ENCODE results near the gene ZNF827. TPM values are rescaled to one million over a fixed set of nuclear protein-coding genes. Genes with fewer than 3 reads are reported as not detected.

ZNF827 gene
- total and polyA plus RNA-seq, 2 of the 13 experiments (the other 11 are each of a cell fraction or from before 2014, with no cell fraction given): 2.8 TPM

DNA sequence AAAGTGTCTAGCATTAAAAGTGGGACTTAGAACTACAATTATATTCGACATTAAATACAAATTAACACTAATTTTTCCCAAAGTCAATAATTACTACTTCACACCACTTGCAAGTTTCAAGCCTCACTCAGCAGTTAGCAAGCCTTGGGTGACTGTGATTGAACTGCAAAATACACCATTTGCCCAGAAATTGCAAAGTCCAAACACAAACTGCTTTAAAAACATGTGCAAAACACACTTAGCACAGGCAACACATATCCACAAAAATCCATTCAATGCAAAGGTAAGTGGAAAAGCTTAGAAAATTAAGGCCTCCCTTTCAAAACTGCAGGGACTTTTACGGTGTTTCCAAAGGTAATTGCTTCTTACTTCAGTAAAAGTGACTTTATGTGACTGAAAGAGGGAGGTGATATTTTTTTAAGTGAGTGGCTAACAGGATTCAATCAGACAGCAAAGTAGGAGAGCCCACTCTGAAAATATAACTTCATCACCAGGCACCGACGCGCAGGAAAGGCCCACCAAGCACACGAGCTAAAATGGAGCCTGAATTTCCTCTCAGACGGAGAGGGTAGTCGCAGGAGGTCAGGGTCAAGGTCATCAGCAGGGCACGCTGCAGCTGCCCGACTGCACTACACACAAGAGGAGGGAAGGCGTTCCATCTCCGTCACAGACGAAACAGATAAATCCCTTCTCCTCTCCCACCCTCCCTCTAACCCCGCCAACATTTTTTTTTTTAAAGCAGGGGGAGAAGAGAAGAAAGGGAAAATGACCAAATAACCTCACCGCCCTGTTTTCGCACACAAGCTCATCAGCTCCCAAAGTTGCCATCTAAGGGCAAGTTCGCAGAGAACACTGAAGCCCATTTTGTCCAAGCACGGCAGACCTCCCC is 3.1 kb downstream of the ZNF827 start:
- Histone ChIP-seq H3K36me3 (replicated peaks in 1 of 2; ENCODE audit: control insufficient read depth in 1 of 2, insufficient read depth in 2 of 2, low read length in 2 of 2) (no peaks in the 10 kb centered on the region), H3K4me2 (ENCODE audit: low read depth, low read length) (peak overlapping the region; percentile 75)
- TF ChIP-seq, protein P1, sequence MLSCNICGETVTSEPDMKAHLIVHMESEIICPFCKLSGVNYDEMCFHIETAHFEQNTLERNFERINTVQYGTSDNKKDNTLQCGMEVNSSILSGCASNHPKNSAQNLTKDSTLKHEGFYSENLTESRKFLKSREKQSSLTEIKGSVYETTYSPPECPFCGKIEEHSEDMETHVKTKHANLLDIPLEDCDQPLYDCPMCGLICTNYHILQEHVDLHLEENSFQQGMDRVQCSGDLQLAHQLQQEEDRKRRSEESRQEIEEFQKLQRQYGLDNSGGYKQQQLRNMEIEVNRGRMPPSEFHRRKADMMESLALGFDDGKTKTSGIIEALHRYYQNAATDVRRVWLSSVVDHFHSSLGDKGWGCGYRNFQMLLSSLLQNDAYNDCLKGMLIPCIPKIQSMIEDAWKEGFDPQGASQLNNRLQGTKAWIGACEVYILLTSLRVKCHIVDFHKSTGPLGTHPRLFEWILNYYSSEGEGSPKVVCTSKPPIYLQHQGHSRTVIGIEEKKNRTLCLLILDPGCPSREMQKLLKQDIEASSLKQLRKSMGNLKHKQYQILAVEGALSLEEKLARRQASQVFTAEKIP (CRISPR knock-in tag; IDR thresholded peaks at IDR 0.05; ENCODE audit: borderline replicate concordance): no peak
- TF ChIP-seq SPEN (CRISPR knock-in tag; IDR thresholded peaks at IDR 0.05; ENCODE audit: low read depth) (no peak), RXRB (CRISPR knock-in tag; IDR thresholded peaks at IDR 0.05; ENCODE audit: borderline replicate concordance) (peak; percentile 55; the same call in 1 of the 2 replicates), PITX1 (CRISPR knock-in tag; IDR thresholded peaks at IDR 0.05) (0 out of 2 replicates have a peak, but pooled peaks have one; percentile 11), TSC22D2 (CRISPR knock-in tag; IDR thresholded peaks at IDR 0.05; ENCODE audit: borderline replicate concordance) (no peak), ZNF781 (CRISPR knock-in tag; IDR thresholded peaks at IDR 0.05; ENCODE audit: borderline replicate concordance, not compliant biosample characterization) (no peak)
- TF ChIP-seq, protein P2, sequence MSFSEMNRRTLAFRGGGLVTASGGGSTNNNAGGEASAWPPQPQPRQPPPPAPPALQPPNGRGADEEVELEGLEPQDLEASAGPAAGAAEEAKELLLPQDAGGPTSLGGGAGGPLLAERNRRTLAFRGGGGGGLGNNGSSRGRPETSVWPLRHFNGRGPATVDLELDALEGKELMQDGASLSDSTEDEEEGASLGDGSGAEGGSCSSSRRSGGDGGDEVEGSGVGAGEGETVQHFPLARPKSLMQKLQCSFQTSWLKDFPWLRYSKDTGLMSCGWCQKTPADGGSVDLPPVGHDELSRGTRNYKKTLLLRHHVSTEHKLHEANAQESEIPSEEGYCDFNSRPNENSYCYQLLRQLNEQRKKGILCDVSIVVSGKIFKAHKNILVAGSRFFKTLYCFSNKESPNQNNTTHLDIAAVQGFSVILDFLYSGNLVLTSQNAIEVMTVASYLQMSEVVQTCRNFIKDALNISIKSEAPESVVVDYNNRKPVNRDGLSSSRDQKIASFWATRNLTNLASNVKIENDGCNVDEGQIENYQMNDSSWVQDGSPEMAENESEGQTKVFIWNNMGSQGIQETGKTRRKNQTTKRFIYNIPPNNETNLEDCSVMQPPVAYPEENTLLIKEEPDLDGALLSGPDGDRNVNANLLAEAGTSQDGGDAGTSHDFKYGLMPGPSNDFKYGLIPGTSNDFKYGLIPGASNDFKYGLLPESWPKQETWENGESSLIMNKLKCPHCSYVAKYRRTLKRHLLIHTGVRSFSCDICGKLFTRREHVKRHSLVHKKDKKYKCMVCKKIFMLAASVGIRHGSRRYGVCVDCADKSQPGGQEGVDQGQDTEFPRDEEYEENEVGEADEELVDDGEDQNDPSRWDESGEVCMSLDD (CRISPR knock-in tag; IDR thresholded peaks at IDR 0.05; ENCODE audit: borderline replicate concordance): no peak
- TF ChIP-seq, protein P3, sequence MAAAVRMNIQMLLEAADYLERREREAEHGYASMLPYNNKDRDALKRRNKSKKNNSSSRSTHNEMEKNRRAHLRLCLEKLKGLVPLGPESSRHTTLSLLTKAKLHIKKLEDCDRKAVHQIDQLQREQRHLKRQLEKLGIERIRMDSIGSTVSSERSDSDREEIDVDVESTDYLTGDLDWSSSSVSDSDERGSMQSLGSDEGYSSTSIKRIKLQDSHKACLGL (CRISPR knock-in tag; IDR thresholded peaks at IDR 0.05): no peak
- TF ChIP-seq, protein P4, sequence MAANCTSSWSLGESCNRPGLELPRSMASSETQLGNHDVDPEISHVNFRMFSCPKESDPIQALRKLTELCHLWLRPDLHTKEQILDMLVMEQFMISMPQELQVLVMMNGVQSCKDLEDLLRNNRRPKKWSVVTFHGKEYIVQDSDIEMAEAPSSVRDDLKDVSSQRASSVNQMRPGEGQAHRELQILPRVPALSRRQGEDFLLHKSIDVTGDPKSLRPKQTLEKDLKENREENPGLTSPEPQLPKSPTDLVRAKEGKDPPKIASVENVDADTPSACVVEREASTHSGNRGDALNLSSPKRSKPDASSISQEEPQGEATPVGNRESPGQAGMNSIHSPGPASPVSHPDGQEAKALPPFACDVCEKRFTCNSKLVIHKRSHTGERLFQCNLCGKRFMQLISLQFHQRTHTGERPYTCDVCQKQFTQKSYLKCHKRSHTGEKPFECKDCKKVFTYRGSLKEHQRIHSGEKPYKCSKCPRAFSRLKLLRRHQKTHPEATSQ (CRISPR knock-in tag; IDR thresholded peaks at IDR 0.05; ENCODE audit: borderline replicate concordance): no peak
- TF ChIP-seq, protein P5, sequence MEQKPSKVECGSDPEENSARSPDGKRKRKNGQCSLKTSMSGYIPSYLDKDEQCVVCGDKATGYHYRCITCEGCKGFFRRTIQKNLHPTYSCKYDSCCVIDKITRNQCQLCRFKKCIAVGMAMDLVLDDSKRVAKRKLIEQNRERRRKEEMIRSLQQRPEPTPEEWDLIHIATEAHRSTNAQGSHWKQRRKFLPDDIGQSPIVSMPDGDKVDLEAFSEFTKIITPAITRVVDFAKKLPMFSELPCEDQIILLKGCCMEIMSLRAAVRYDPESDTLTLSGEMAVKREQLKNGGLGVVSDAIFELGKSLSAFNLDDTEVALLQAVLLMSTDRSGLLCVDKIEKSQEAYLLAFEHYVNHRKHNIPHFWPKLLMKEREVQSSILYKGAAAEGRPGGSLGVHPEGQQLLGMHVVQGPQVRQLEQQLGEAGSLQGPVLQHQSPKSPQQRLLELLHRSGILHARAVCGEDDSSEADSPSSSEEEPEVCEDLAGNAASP (CRISPR knock-in tag; IDR thresholded peaks at IDR 0.05; ENCODE audit: borderline replicate concordance): peak; percentile 36; the same call in 1 of the 2 replicates

More for the DNA sequence above, 3.1 kb downstream of the ZNF827 start:
- no peaks in the 10 kb centered on the region for H3K9me3 ChIP-seq (ENCODE audit: low read length)
- H3K79me2 ChIP-seq (ENCODE audit: insufficient read depth, low read length): peaks cover 30% of the 10 kb centered on the region
- peak overlapping the region; percentile 64 for H3K27ac ChIP-seq (ENCODE audit: extremely low read length, insufficient read depth, low read length)
- intact Hi-C loops (cut with micrococcal nuclease; ENCODE audit: unreplicated experiment): loop anchor here (1.0 to 5.0 kb wide), 2 partner anchors 43 to 204 kb away; no protein-coding TSS in a partner anchor
- H4K20me1 ChIP-seq (ENCODE audit: insufficient read depth, low read length): no peaks in the 10 kb centered on the region
- in situ Hi-C loops (cut with HindIII; ENCODE audit: extremely low pct_ligation_motif_present, low pct_unique_long_range_greater_than_20kb): loop anchor here (10.0 kb wide), 1 partner anchor 201 kb away; no protein-coding TSS in a partner anchor
- no peaks in the 10 kb centered on the region; a peak in 1 of 5 replicates for H3K27me3 ChIP-seq (ENCODE audit: control insufficient read depth in 1 of 2, insufficient read depth in 2 of 2, low read length in 2 of 2)
- peak overlapping the region; percentile 66; the same call in 1 of the 2 replicates for H3K9ac ChIP-seq (ENCODE audit: insufficient read depth, low read depth, low read length)
- ChIA-PET POLR2A (no interaction called here), CTCF (ENCODE audit: low intra/inter-chr PET ratio, low total read pairs) (no interaction called here)
- DNase-seq (ENCODE audit: low spot score) (peak; percentile 61), ATAC-seq (peak; percentile 11), FAIRE-seq (no peak)
- peak overlapping the region; percentile 64 to 96 (median 85) for H3K4me3 ChIP-seq (replicated peaks in 1 of 3; ENCODE audit: insufficient read depth in 1 of 3, low read depth in 2 of 3, low read length in 3 of 3)
- WGBS (ENCODE audit: low lambda C conversion rate): 7% methylated on average over 16 of the region's 18 CpGs
- H2AFZ ChIP-seq (ENCODE audit: low read length): no peak overlapping the region
- H3K4me1 ChIP-seq (ENCODE audit: insufficient read depth, low read length): peaks cover 30% of the 10 kb centered on the region
- BruUV-seq (replicated peaks): no TSS peak

Data from HepG2 (cell line).